NCI-H1930 (cell line): ENCODE data around the gene POLR2J3.
"Not testable (repeated sequence)": the region's sequence is repeated elsewhere in the genome, so short reads cannot be mapped to it uniquely, and the experiment has no call there.

Experiments
- DNase-seq, 2 experiments: peaks; one replicate each; lab custom pipeline; 2025; lab: John Stamatoyannopoulos, UW

POLR2J3 gene

GRCh38 chr7:102583495-102583894 lies 11.1 kb upstream of the POLR2J3 start:
- DNase-seq, result not testable (repeated sequence)

GRCh38 chr7:102581722-102582121 lies 9.3 kb upstream of the POLR2J3 start:
- not testable (repeated sequence) for DNase-seq

DNA sequence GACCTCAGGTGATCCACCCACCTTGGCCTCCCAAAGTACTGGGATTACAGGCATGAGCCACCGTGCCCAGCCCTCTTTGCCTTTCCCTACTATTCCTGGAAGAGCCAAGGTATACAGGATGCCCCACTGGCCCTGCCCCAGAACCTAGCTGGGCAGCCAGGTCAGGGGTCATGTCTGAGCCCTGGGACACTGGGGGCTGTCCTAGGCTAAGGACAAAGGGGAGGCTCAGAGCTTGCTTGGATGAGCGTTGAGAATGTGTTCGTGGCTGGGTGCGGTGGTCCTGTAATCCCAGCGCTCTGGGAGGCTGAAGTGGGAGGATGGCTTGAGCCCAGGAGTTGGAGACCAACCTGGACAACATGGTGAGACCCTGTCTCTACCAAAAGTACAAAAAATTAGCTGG lies 6.1 kb upstream of the POLR2J3 start:
- not testable (repeated sequence) for DNase-seq

- DNase-seq, result not testable (repeated sequence)
Observed at GRCh38 chr7:102577315-102578240, 5.2 kb upstream of the POLR2J3 start.

- DNase-seq, result not testable (repeated sequence)
Observed at GRCh38 chr7:102576363-102576762, 4.0 kb upstream of the POLR2J3 start.

DNA sequence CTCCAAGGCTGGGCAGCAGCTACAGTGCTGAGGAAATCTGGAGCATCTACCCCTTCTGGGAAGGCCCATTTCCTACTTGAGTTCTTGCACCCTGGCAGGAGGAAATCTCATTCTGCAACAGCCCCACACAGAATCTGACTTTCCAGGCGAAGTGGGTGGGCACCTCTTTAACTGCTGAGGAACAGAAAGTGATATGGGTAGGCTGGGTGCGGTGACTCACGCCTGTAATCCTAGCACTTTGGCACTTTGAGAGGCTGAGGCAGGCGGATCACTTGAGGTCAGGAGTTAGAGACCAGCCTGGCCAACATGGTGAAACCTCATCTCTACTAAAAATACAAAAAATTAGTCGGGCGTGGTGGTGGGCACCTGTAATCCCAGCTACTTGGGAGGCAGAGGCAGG lies 2.2 kb upstream of the POLR2J3 start:
- not testable (repeated sequence) for DNase-seq

- not testable (repeated sequence) for DNase-seq
Observed at GRCh38 chr7:102568620-102569019, 3.8 kb downstream of the POLR2J3 start.

GRCh38 chr7:102550808-102551422 lies 21.5 kb downstream of the POLR2J3 start, which contains the start of gene SPDYE2:
SPDYE2 (plus strand) TSS chr7:102551226; CDS start chr7:102553256, 2,030 bp downstream.
- DNase-seq, result not testable (repeated sequence)

DNA sequence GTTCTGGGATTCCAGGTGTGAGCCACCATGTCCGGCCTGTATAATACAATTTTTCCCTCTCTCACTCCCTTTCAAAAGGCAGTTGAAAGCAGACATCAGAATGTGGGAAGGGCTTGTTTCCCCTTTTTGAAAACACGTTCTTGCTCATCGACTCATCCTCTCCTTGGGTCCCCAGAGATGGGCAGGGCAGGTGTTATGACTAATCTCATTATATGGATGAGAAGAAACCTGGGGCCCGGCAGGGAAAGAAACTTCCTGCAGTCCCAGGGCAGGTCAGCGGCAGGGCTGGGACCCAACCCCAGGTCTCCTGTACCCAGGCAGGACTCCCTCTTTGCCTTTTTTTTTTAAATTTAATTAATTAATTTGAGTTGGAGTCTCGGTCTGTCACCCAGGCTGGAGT lies 26.0 kb downstream of the POLR2J3 start:
- not testable (repeated sequence) for DNase-seq

DNA sequence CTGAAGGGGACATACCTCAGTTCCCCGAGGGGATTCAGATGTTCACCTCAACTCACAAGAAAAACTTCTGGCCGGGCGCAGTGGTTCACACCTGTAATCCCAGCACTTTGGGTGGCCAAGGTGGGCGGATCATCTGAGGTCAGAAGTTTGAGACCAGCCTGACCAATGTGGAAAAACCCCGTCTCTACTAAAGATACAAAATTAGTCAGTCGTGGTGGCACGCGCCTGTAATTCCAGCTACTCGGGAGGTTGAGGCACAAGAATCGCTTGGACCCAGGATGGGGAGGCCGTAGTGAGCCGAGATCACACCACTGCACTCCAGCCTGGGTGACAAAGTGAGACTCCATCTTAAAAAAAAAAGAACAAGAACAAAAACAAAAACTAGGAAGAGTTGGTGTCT lies 27.1 kb downstream of the POLR2J3 start:
- DNase-seq, result not testable (repeated sequence)

- DNase-seq, result not testable (repeated sequence)
Observed at GRCh38 chr7:102544372-102544771, 28.0 kb downstream of the POLR2J3 start.

GRCh38 chr7:102543596-102543995 lies 28.8 kb downstream of the POLR2J3 start, which contains the start of gene UPK3BL2:
UPK3BL2 (minus strand) TSS chr7:102543696; CDS start chr7:102543636, 60 bp downstream.
- DNase-seq, result not testable (repeated sequence)

GRCh38 chr7:102542771-102543170 lies 29.6 kb downstream of the POLR2J3 start:
- DNase-seq, result not testable (repeated sequence)

- DNase-seq, result not testable (repeated sequence)
Observed at GRCh38 chr7:102542083-102542482, 30.3 kb downstream of the POLR2J3 start.

GRCh38 chr7:102540604-102541003 lies 31.8 kb downstream of the POLR2J3 start:
- DNase-seq, result not testable (repeated sequence)

GRCh38 chr7:102535062-102535615 lies 37.2 kb downstream of the POLR2J3 start:
- not testable (repeated sequence) for DNase-seq

DNA sequence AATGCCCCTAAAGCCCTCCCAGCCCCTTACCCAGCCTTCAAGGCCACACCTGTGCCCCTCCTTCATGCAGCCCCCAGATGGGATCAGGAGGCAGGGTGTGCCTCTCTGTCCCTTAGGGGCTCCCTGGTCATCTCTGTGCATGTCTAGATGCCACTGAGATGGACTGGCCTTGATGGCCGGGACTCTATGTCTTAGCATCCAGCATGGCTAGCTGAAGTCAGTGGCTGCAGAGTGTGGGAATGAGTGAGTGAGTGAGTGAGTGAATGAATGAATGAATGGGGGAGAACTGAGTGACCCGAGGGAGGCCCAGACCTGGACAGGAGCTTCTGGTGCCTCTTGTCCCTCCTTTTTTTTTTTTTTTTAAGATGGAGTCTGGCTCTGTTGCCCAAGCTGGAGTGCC lies 40.3 kb downstream of the POLR2J3 start:
- not testable (repeated sequence) for DNase-seq

DNA sequence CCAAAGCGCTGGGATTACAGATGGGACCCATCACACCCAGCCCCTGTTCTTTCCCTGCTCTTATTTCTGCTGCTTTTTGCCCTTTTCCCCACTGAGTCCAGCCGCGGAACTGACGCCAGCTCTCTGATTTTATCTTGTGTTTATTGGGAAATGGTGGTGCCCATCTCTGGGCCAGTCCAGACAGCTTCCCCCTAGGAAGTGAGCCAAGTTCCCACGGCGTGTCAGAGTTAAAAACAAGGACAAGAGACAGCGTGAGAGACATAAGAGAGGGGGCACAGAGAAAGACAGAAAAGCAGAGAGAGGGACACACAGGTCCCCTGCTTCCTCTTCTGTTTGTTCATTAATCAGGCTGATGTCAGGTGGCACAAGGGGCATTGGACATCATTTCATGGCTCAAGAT lies 40.8 kb downstream of the POLR2J3 start:
- not testable (repeated sequence) for DNase-seq

DNA sequence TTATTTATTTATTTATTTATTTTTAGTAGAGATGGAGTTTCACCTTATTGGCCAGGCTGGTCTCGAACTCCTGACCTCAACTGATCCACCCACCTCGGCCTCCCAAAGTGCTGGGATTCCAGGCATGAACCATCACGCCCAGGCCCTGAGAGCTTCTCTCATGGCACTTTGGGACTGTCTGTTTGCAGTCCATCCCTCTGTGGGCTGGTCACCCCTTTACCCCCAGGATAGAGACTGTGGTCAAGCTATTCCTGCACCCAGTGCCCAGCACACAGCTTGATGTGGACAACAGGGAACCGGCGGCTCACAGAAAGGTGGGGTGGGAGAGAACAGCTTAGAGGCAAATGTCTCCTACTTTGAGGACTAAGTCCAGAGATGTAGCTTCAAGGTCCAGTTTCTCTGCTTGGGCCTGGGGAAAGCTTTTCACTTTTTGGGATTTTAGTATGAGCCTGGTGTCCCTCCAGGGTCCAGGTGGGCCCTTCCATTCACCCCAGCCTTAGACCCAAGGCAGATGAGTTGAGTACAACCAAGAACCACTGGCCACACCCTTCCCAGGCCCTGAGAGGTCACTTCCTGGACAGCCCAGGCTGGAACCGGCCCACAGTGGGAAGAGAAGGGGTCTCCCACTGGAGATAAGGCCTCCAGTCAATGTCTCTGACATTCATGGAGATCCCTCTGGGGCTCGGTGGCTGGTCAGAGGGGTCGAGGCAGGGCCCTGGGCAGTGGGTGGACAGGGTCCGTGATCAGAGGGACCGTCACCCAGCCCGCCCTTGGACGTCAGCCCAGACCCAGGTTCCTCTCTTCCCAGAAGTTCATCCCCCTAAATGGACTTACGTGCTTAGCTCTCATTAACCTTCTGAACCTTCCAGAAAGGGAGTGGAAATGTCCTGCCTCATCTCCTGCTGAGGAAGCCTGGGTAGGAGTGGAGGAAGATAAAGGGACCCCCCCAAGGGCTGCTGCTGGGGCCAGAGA lies 44.3 kb downstream of the POLR2J3 start:
- DNase-seq, result not testable (repeated sequence)

GRCh38 chr7:102527182-102527581 lies 45.2 kb downstream of the POLR2J3 start:
- not testable (repeated sequence) for DNase-seq

GRCh38 chr7:102524803-102525202 lies 47.6 kb downstream of the POLR2J3 start:
- DNase-seq, result not testable (repeated sequence)
